ENCODE measurements around the gene CRK.
"Not testable (repeated sequence)": the region's sequence is repeated elsewhere in the genome, so short reads cannot be mapped to it uniquely, and the experiment has no call there.

DNA sequence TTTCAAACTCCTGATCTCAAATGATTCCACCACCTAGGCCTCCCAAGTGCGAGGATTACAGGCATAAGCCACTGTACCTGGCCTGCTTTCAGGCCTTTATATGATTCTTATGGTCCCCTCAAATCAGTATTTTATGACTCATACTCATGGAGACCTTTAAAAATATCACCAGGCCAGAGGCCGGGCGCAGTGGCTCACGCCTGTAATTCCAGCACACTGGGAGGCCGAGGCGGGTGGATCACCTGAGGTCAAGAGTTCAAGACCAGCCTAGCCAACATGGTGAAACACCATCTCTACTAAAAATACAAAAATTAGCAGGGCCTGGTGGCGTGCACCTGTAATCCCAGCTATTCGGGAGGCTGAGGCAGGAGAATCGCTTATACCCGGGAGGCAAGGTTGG lies 37.6 kb downstream of the CRK start:
- TF ChIP-seq POLR2A (IDR thresholded peaks at IDR 0.05; ENCODE audit: extremely low read depth, insufficient read length), result not testable (repeated sequence)
- TF ChIP-seq, protein P1, sequence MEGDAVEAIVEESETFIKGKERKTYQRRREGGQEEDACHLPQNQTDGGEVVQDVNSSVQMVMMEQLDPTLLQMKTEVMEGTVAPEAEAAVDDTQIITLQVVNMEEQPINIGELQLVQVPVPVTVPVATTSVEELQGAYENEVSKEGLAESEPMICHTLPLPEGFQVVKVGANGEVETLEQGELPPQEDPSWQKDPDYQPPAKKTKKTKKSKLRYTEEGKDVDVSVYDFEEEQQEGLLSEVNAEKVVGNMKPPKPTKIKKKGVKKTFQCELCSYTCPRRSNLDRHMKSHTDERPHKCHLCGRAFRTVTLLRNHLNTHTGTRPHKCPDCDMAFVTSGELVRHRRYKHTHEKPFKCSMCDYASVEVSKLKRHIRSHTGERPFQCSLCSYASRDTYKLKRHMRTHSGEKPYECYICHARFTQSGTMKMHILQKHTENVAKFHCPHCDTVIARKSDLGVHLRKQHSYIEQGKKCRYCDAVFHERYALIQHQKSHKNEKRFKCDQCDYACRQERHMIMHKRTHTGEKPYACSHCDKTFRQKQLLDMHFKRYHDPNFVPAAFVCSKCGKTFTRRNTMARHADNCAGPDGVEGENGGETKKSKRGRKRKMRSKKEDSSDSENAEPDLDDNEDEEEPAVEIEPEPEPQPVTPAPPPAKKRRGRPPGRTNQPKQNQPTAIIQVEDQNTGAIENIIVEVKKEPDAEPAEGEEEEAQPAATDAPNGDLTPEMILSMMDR (IDR thresholded peaks at IDR 0.05; ENCODE audit: low read depth, low read length), result not testable (repeated sequence)

Data from NB4 (cell line).